ENCODE results near the gene FGF5. TPM values are rescaled to one million over a fixed set of nuclear protein-coding genes. Genes with fewer than 3 reads are reported as not detected.

Gene FGF5
- total and polyA plus RNA-seq, 11 donors = 0.10 to 0.83 (median 0.27) TPM; not detected in 2

DNA sequence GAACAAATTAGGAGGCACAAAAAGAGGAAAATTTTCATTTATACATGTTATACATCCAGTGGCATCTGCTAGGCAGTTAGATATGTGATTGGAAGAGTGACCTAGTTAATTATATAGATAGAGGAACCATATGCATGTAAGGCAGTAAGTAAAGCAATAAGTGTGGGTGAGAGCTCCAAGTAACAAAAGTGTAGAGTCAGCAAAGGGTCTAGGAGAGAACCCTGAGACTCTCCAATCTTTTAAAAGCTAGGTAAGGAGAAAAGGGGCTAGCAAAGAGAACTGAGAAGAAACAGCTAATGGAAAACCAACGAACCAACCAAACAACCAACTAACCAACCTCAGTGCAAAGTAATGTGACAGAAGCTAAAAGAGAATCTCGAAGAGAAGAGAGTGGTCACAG lies 65.2 kb downstream of the FGF5 start:
- Histone ChIP-seq H3K27ac (no peak overlapping the region), H3K27me3 (peaks cover 0 to 47% (median 14%) of the 10 kb centered on the region in 9 donors), H3K4me1 (peaks cover 0 to 12% (median 5%) of the 10 kb centered on the region in 12 donors), H3K36me3 (no peaks in the 10 kb centered on the region), H3K4me3 (no peak overlapping the region), H3K9me3 (no peaks in the 10 kb centered on the region)
- DNase-seq (no peak), ATAC-seq (no peak)
- TF ChIP-seq, protein P1, sequence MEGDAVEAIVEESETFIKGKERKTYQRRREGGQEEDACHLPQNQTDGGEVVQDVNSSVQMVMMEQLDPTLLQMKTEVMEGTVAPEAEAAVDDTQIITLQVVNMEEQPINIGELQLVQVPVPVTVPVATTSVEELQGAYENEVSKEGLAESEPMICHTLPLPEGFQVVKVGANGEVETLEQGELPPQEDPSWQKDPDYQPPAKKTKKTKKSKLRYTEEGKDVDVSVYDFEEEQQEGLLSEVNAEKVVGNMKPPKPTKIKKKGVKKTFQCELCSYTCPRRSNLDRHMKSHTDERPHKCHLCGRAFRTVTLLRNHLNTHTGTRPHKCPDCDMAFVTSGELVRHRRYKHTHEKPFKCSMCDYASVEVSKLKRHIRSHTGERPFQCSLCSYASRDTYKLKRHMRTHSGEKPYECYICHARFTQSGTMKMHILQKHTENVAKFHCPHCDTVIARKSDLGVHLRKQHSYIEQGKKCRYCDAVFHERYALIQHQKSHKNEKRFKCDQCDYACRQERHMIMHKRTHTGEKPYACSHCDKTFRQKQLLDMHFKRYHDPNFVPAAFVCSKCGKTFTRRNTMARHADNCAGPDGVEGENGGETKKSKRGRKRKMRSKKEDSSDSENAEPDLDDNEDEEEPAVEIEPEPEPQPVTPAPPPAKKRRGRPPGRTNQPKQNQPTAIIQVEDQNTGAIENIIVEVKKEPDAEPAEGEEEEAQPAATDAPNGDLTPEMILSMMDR (IDR thresholded peaks at IDR 0.05) = no peak
- TF ChIP-seq POLR2A (IDR thresholded peaks at IDR 0.05) = no peak
- intact Hi-C loops (cut with DNase I) = loop anchor here in 1 of 10 donors (10.0 kb wide), 1 partner anchor 1387 kb away; no protein-coding TSS in a partner anchor
- 73 to 83% (median 82%) methylated on average over 2 of the region's 2 CpGs for WGBS, 4 donors

DNA sequence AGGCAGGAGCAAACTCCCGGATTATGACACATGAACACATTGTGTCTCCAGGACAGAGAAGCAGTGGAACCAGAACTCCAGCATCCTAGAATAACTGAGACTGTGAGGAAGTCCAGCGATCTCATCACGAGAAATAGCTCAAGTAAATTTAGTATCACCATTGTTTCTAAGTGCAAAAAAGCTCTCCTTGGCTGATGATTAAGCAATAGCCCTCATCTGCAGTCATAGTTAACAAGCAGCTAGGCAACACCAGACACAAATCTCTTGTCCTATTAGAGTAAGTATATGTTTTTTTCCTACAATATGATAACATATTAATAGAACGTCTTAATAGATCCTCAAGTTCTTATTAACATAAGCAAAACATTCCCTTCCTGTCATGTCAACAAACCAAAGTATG lies 66.7 kb downstream of the FGF5 start:
- Histone ChIP-seq H3K36me3 (no peaks in the 10 kb centered on the region), H3K27ac (no peak overlapping the region), H3K27me3 (peaks cover 0 to 44% (median 14%) of the 10 kb centered on the region in 9 donors), H3K4me1 (peaks cover 0 to 12% (median 5%) of the 10 kb centered on the region in 12 donors), H3K9me3 (no peaks in the 10 kb centered on the region), H3K4me3 (no peak overlapping the region)
- WGBS, 4 donors = 56 to 72% (median 59%) methylated on average over 4 of the region's 4 CpGs
- DNase-seq (no peak), ATAC-seq (no peak)
- TF ChIP-seq, protein P1 (IDR thresholded peaks at IDR 0.05) = no peak
- TF ChIP-seq POLR2A (IDR thresholded peaks at IDR 0.05) = no peak
- intact Hi-C loops (cut with DNase I) = loop anchor here in 1 of 10 donors (10.0 kb wide), 1 partner anchor 1388 kb away; no protein-coding TSS in a partner anchor

DNA sequence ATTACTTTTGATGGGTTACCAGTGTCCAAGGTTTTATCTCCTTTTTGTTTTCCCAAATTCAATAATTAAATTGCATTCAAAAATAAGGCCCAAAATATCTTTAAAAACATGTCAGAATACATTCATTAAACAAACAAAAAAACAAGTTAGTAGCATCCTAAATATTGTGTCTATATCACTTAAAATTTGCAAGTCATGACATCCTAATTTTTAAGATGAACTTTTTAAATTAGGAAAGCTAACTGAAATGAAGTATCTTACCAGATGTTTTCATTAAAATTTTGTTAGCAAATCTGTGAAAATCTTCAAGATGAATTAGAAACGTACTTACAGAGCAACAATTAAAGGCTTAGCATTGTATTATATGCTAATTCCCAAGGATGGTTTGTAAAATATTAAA lies 68.1 kb downstream of the FGF5 start:
- no peak overlapping the region for H3K4me3 ChIP-seq
- TF ChIP-seq POLR2A (IDR thresholded peaks at IDR 0.05) = no peak
- TF ChIP-seq, protein P1 (IDR thresholded peaks at IDR 0.05) = no peak
- H3K9me3 ChIP-seq = no peaks in the 10 kb centered on the region
- H3K27me3 ChIP-seq = peaks cover 0 to 52% (median 10%) of the 10 kb centered on the region in 9 donors
- WGBS, 4 donors = 30 to 66% (median 59%) methylated on average over 1 of the region's 1 CpG
- H3K4me1 ChIP-seq = peaks cover 0 to 12% (median 5%) of the 10 kb centered on the region in 12 donors
- no peak overlapping the region for H3K27ac ChIP-seq
- intact Hi-C loops (cut with DNase I) = loop anchor here in 1 of 10 donors (10.0 kb wide), 1 partner anchor 1390 kb away; no protein-coding TSS in a partner anchor
- DNase-seq = no peak
- ATAC-seq = no peak
- H3K36me3 ChIP-seq = no peaks in the 10 kb centered on the region

DNA sequence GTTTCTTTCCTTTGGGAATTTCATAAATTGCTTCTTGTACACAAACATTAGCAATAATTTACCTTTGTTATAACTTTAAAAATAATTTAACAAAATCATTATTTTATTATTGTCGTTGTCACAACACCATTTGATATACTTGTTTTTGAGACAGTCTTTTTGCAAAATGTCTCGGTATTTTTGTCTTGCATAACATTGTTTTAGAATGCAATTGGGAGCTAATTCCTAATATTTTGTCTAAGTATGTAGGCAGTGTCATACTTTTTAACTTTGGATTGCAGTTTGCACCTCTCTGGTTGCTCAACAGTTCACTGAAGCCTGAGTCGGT lies 68.7 kb downstream of the FGF5 start:
- peak overlapping the region in 11 of 12 donors; percentile 30 to 73 (median 58) for H3K4me3 ChIP-seq
- H3K36me3 ChIP-seq = no peaks in the 10 kb centered on the region
- H3K27ac ChIP-seq = peak overlapping the region in 1 of 12 donors; percentile 66
- H3K4me1 ChIP-seq = peaks cover 0 to 12% (median 5%) of the 10 kb centered on the region in 12 donors
- ATAC-seq (no peak), DNase-seq (no peak)
- H3K27me3 ChIP-seq = peaks cover 0 to 51% (median 10%) of the 10 kb centered on the region in 9 donors
- WGBS, 4 donors = 14 to 17% (median 16%) methylated on average over 3 of the region's 3 CpGs
- no peak for TF ChIP-seq POLR2A (IDR thresholded peaks at IDR 0.05)
- TF ChIP-seq, protein P1 (IDR thresholded peaks at IDR 0.05) = no peak
- no peaks in the 10 kb centered on the region for H3K9me3 ChIP-seq
- intact Hi-C loops (cut with DNase I) = loop anchor here in 4 of 10 donors (5.0 to 10.0 kb wide), 3 partner anchors 153 to 1390 kb away; no protein-coding TSS in a partner anchor

All from heart left ventricle (tissue), 16 donors.